HuH-7 (cell line): ENCODE data around the gene CCDC197.

Experiments used
- DNase-seq: peaks from one replicate; pipeline ENCODE4 v3.0.0; 2011; ENCODE audit warnings: low spot score

Gene CCDC197

DNA sequence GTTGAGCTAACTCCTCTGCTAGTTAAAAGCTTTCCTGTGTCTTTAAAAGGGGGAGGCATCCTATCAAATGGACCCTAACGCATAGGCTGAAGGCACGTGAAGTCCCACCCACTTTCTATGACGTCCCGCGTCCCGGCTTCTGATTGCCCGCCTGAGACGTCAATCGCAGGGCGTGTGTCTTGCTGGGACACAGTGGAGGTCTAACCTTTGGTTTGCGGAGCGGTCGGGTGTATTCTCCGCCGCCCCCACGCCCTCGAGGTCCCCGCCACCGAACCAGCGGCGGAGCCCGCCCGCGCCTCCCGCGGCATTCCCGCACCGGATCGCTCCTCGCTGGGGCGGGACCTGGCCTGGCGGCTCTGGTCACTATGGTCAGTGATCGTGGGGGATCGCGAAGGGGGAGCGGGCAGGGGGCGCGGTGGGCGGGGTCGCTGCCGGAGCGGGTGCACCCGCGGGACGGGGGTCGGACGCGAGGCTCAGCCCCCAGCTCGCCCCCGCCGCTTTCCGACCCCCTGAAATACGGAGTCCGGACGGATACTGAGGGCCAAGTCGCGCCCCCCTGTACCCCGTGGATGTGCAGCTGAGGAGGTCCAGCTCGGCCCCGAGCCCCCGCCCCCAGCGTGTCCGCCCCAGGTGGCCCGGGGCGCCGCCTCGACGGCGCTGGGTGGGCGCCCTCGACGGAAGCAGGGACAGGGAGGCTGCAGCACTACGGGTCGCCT, 29.2 kb downstream of the CCDC197 start, which contains the start of gene OTUB2:
OTUB2 (plus strand) TSS at position 168 of the 716 bp plus-strand sequence; CDS start at position 366, 198 bp downstream.
- DNase-seq = peak; percentile 99

DNA sequence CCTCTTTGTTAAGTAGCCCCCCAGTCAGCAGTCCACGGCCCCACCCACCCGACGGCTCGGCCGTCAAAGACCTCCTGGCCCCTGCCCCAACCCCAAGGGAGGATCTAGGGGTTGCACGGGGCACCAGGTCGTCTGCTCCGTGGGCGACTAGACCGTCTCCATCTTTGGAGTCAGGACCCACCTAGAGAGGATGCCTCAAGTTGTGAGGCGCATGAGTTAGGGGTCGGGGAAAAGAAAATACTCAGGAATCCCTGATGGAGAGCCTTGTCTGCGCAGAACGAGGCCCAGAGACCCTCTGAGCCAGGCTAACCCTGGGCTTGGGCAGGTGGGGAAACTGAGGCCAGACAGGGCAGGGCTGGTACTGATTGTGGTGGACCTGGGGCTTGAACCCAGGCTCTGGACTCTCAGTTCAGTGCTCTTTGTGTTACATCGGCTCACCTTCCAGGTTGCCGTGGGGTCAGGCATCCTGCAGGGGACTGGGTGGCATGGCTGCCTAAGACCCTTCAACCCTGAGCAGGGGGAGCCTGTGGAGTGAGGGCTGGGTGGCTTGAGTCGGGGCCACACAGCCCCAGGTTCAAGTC, 29.9 kb downstream of the CCDC197 start:
- no peak for DNase-seq

DNA sequence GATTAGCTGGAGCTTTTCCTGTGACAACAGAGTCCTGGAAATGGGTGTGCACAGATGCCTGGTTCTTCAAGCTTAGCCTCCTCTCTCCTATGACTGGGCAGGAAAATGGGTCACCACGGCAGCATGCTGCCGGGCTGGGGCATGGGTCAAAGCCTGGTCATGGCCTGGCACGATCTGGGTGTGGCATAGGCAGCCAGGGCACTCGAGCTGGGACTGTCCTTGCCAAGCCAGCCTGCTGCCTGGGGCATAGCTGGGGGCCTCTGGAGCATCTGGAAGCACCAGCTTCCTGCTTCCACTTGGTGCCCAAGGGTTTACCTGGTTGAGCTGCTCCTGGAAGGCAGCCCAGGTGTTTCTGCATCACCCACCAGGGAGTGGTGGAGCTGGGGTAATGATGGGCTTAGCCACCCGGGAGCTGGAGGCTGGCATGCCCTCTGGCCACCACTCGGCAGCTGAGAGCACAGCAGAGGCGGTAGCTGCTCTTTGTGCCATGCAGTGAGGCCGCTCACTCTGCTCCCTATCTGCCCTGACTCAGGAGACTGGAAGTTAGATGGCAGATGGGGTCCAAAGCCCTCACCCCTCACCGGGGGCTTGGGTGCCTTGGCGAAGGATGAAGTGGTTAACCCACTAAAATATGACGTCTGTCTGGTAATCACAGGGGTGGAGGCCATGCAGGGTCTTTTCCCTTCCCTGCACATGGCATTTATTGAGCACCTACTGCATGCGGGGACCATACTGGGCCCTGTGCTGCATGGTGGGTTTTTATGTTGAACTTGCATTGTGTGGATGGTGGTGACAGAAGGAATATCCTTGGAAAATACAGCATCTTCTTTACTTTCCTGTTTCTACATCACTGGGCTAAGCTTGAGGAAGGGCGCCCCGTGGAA, 30.7 kb downstream of the CCDC197 start:
- no peak for DNase-seq

DNA sequence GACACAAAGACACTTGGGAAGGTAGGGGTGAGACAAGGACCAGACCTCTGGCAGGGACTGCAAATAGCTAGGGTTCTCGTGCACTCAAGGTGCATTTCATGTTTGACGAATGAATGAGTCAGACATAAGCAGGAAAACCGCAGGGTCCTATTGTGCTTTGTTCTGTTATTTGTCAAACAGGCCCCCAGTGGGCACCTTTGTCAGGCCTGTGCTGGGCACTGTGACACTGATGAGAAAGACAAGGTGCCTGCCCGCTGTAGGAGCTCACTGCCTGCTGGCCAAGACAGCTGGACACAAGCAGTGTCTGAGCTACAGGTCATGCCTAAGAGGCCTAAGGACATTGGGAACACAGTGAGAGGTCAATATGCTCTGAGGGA, 31.3 kb downstream of the CCDC197 start:
- no peak for DNase-seq

DNA sequence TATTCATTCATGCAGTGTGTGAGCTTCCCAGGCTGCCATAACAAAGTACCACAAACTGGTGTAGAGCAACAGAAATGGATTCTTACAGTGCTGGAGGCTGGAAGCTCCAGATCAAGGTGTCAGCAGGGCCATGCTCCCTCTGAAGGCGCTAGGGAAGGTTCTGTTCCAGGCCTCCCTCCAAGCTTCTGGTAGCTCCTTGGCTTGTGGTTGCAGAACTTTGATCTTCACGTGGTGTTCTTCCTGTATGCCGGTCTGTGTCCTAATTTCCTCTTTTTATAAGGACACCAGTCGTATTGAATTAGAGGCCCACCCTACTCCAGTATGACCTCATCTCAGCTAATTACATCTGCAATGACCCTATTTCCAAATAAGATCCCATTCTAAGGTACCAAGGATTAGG, 32.2 kb downstream of the CCDC197 start:
- no peak for DNase-seq

DNA sequence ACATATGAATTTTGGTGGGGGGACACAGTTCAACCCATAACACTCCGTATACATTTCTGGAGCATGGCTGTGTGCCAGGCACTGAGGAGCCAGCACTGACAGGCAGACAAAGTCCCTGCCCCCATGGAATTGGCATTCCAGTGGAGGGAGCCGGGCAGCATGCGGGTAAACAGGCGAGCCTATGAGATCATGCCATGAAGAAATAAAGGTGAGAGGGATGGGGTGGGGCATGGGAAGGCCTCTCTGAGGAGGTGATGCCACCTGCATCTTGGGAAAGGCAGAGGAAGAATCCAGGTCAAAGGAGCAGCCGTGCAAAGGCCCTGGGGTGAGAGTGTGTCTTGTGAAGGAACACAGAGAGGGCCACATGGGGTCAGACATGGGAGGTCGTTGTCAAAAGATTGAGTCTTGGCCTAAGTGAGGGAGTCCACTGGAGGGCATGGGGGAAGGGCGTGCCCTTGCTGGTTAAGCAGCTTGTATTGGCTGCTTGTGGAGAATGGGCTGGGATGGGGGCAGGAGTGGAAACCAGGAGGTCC, 32.6 kb downstream of the CCDC197 start:
- no peak for DNase-seq

DNA sequence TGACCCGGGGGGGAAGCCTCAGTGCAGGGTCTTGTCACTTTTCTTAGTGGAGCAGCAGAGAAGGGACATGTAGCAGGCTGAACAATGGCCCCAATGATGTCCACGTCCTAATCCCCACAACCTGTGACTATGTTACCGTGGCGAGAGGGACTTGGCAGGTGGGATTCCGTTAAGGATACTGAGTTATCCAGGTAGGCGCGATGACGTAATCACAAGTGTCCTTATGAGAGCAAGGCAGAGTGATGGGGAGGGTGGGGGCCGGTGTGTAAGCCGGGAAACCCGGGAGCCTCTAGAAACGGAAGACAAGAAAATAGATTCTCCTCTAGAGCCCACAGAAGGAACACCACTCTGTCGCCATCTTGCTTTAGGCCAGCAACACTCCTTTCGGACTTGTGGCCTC, 33.5 kb downstream of the CCDC197 start:
- DNase-seq = no peak

DNA sequence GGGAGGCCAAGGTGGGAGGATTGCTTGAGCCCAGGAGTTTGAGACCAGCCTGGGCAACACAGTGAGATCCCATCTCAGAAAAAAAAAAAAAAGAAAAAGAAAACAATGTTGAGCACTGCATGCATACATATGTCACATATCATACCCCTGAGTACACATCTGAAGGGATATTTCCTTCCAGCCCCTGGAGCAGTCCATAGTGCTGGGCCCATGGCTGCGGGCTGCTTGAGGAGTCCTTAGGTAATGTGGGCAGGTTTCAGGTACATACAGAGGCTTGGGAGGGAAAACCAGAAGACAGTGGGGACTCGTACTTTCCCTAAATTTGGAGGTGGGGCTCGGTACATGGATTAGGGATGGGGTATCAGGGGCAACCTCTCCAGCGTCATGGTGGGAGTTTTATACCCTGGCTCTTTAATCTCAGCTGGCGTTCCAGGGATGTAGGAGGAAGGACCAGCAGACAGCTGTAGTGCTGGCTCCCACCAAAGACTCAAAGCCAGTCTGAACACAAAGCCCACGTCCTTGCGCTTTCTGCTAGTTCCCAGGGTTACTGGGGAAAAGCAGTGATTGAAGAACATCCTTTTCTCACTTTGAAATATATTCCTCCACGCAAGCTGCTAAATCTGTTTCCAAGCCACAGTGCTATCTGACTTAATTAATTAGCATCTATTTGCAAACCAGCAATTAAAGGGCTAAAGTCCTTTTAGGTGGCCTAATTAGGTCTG, 34.2 kb downstream of the CCDC197 start:
- no peak for DNase-seq

DNA sequence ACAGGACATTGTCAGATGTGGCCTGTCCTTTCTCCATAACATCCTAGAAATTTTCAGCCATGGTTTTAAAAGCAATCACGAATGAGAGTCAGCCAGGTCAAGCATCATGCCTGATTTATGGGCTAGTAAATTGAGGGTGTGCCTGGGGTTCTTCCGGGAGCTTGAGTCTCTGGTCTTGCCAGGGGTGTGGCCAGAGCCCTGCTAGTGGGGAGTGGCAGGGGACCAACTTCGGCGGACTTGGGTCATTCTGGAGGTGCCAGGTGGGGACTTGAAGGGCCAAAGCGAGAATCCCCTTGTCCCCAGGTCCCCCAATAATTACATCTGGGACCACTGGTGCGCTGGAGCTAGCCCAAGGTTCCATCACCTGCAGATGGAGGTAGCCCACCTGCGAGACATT, 34.8 kb downstream of the CCDC197 start:
- no peak for DNase-seq

DNA sequence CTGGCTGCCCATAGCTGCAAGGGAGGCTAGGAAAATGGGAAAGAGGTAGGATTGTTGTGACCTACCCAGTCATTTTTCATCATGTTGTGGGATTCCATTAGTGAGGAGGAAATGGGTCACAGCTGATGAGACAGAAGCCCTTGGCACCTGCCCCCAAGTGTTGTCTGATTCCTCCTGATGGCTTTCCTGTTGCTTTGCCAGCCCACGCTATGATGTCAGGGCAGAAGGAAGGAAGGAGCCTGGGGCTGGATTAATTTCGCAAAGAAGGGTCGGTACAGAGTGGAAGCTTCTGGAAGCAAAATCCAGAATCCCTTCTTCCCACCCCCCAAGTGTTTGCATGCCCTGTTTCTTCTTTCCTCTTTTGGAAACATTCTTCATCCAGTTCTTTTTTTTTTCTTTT, 37.8 kb downstream of the CCDC197 start:
- DNase-seq = no peak

DNA sequence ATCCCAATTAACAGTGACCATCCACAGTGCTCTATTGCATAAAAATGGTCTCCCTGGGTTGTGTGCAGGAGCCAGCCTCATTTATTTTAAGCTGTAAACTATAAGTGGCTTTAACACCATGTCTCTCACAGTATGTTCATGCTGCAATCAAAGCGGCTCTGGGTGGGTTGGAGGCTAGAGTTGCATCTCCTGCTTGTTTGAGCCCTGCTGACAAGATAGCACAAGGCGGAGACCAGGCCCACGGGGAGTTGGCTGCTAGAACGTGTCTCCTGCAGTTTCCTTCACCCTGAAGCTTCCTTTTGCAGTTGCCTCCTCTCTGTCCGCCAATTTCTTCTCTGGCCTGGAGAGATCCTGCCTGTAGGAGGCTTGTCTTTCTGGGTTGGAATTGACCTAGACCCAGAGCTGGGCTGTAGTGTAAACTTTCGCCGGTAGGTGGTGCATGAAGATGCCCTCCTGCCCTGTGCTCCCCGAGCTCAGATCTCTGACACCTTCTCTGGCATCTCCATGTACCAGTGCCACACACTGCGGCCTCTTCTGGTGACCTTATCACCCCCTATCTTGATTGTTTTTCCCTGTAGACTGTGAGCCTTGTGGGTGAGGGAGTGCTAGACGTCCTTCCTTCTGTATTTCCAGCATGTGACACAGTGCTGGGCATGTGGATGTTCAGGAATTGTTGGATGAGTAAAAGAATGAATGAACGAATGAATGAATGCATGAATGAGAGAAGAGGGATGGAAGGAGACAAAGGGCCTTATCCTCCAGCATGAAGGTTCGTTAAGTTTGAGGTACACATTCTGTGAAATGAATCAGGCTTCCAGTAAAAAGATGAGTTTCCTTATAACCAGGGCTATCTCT, 39.4 kb downstream of the CCDC197 start:
- DNase-seq = peak; percentile 77

DNA sequence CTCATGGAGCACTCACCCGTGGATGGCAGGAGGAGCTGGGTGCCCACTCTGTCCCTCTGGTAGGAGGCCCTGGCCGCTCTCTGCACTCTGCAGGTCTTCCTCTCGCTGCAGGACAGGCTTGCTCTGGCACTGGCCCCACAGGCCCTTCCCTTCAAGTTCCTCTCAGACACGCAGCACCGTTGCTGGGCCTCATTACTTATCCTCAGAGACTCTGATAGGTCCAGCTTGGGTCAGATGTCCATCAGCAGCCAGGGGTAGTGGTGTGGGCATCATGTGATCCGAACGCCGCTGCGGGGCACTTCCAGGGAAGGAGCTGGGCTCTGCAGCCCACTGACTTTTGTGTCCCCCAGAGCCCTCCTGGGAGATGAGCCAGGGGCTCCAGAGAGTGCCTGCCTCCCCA, 40.9 kb downstream of the CCDC197 start:
- no peak for DNase-seq

DNA sequence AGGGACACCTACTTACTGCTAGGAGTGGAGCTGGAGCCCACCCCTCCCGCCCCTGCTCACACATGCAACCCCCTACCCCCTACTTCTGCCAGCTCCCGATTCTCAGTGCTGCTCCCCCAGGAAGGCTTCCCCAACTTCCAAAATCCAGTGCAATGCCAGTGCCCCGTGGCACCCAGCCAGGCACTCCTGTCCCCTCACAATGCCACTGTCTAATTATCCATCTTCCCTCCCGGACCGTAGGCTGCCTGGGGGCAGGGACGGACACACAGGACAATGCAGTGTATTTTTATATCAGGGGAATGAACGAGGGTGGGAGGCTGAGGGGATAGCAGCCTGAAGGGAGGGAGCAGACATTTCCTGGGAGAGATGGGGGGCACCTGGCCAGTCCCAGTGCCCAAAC, 41.4 kb downstream of the CCDC197 start:
- DNase-seq = no peak

DNA sequence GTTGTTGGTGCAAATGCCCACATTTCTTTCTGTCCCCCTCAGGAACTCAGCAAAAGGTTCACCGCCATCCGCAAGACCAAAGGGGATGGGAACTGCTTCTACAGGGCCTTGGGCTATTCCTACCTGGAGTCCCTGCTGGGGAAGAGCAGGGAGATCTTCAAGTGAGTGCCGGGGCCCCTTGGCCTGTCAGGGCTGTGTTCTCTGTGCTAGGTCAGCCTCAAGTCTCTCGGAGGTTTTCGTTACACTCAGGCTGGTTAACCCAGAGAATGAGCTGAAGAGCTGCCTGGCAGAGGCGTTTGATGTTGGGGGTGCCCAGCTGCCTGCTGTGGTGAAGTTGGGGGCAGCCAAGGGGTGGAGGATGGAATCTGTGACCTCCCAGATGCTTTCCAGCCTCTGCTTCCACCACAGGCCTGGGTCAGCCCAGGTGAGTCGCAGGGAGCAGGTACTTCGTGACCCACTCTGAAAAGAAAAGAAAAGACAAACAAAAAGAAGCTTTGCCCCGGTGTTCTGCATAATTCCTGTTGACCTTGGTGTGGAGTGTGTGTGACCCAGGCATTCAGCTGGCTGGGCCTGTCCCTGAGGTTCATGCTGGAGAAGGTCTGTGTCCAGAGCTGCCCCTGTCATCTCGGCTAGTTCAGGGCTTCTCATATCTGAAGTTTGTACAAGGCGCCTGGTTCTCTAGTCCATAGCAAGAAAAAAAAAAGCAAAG, 42.0 kb downstream of the CCDC197 start:
- DNase-seq = no peak

DNA sequence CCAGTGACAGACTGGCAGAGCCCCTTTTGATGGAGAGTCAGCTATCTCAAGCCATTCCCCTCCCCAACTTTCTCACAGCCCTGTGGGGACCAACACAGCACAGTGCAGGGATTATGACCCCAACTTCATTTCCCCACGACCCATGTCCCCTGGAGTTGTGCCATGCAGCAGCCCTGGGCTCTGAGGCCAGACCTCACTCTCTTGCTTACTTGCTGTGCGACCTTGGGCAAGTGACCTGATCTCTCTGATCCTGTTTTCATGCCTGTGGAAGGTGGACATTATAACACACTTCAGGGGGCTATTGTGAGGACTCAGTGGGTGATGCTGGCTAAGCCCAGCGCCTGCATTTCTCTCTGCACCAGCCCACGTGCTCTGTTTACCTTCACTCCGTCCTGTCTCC, 43.1 kb downstream of the CCDC197 start:
- DNase-seq = no peak

DNA sequence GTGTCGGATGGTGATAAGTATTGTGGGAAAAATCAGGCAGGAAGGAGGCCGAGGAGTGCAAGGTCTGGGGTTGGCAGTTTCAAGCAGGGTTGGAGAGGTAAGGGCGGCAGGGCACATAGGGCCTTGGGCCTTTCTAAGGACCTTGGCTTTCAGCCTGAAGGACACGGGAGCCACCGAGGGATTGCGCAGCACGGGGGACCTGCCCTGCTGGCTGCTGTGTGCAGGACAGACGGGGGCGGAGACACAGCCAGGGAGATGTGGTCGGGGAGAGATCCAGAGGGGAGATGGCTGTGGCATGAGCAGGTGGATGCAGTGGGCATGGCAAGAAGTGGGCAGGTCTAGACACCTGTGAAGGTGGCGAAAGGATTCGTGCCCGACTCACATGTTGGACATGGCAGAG, 43.7 kb downstream of the CCDC197 start:
- no peak for DNase-seq

DNA sequence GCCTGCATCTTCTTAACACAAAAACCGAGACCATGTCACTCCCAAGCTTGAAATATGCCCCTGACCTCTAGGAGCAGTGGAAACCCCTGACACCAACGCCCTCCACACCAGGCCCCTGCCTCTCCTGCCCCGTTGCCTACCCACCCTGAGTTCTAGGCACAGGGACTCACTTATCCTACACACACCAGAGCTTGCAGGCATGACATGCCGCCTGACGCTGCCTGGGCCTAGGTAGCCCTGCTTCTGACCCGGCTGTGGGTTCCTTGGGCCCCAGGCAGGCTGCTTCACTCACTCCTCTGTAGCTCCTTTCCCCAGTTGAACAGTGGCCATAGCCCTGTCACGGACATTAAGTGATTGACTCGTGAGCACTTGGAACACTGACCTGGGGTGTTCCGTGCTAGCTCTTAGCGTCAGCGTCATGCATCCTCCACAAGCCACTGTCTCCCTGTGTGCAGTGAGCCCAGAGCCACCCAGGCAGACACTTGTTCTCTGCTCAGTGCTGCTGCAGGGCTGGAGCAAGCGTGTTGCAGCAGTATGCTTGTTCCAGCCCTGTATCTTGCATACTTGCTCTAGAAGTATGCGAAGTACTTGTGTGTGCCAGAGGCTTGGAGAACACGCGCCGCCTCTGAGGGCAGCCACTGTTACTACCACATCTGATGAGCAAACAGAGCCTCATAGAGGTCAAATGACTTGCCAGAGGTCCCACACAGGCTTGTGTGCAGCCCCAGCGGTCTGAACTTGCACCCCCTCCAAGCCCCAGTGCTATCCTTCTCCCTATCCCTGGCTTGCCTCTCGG, 44.6 kb downstream of the CCDC197 start:
- no peak for DNase-seq

DNA sequence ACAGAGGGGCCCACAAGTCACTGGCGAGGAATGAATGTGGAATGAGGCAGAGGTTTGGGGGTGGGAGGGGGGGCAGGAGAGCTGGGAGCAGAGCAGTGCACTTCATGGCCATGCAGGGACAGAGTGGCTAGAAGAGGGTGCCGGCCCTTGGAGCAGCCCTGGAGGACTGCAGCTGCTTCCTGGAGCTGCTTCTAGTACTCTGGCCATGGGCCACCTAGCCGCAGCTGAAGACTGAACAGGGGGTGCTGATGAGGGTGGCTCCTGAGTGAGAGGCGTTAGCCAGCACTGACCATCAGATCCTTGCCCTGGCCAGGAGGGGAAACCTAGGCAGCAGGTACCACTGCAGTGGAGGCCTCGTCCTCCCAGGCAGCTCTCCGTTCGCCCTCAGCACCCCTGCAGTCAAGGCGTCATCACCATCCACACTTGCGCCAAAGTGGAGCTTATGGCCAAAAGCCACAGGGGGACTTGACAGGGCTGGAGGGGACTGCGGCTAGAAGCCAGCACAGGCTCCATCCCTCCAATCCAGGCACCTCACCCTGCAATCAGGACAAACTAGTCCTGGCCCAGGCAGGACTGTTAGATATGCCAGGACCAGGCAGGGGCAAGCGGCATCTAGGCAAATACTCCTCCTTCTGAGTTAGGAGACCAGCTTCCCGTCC, 45.5 kb downstream of the CCDC197 start:
- DNase-seq = no peak

DNA sequence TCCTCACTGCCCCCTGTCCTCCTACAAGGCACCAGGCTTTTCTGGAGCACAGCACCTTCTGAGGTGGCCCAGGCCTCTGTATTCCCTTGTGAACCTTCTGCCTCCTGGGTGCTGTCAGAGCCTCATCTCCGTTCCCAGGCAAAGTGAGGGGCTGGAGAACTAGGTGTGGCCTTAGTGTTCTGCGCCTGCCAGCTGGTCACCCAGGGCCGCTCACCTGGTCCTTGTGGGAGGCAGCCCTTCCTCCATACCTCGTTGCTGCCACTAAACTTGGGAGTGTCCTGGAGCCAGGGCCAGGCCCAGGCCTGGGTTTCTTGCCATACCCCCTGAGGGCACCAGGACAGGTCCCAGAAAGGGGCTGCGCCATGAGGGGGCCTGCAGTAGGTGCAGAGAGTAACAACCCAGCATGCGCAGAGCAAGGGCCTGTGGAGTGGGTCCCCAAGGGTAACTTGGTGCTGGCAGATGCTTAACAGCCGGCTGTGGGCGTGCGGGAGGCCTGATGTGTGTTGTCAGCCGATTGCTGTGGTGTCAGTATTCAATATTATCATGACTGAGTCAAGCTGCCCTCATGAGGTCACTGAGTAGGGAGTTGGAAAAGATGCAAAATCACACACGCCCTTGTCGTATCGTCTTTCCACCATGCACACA, 46.1 kb downstream of the CCDC197 start:
- no peak for DNase-seq
